Trophoblast cell (in vitro differentiated cells and primary cell): ENCODE data around the gene DNAH14.

ENCODE experiments used
- DNase-seq, 2 donors: peaks; one replicate each; pipeline ENCODE4 v3.0.0-alpha.2; 2016
- H2AFZ ChIP-seq: 2 replicates; pipeline ENCODE4 v1.6.1; 2013; ENCODE audit warnings: low read length, moderate library complexity, mild to moderate bottlenecking; ENCODE audit not compliant: insufficient read depth, poor library complexity
- H2AK5ac ChIP-seq: 2 replicates; pipeline ENCODE4 v1.6.1; 2013; ENCODE audit warnings: mild to moderate bottlenecking, low read length
- H2BK120ac ChIP-seq: 2 replicates; pipeline ENCODE4 v1.6.1; 2013; ENCODE audit warnings: low read length, mild to moderate bottlenecking, moderate library complexity; ENCODE audit not compliant: insufficient read depth, poor library complexity
- H2BK12ac ChIP-seq: 2 replicates; pipeline ENCODE4 v1.6.1; 2013; ENCODE audit warnings: mild to moderate bottlenecking, low read length, moderate library complexity
- H2BK5ac ChIP-seq: 2 replicates; pipeline ENCODE4 v1.6.1; 2013; ENCODE audit warnings: low read length, low read depth, moderate library complexity, mild to moderate bottlenecking; ENCODE audit not compliant: poor library complexity
- H3K14ac ChIP-seq: 2 replicates; pipeline ENCODE4 v1.6.1; 2013; ENCODE audit warnings: mild to moderate bottlenecking, low read length
- H3K18ac ChIP-seq: 2 replicates; pipeline ENCODE4 v1.6.1; 2013; ENCODE audit warnings: mild to moderate bottlenecking, low read length
- H3K23ac ChIP-seq: 2 replicates; pipeline ENCODE4 v1.6.1; 2013; ENCODE audit warnings: low read length
- H3K27ac ChIP-seq: 2 replicates; pipeline ENCODE4 v1.5.1; 2013; ENCODE audit warnings: low read depth, mild to moderate bottlenecking, inconsistent platforms, low read length, moderate library complexity
- H3K27me3 ChIP-seq: 2 replicates; pipeline ENCODE4 v1.6.1; 2013; ENCODE audit warnings: inconsistent platforms, mild to moderate bottlenecking, low read length, moderate library complexity; ENCODE audit not compliant: insufficient read depth
- H3K36me3 ChIP-seq, 2 experiments: 1 replicate in 1 of 2; 2 replicates in 1 of 2; pipeline ENCODE4 v1.6.1; 2013; ENCODE audit warnings: low read length in 2 of 2, mild to moderate bottlenecking in 2 of 2, moderate library complexity in 1 of 2; ENCODE audit not compliant: insufficient read depth in 2 of 2, control insufficient read depth in 1 of 2
- H3K4ac ChIP-seq: 2 replicates; pipeline ENCODE4 v1.6.1; 2013; ENCODE audit warnings: low read depth, mild to moderate bottlenecking, low read length, moderate library complexity
- H3K4me1 ChIP-seq, 2 experiments: 1 replicate in 1 of 2; 2 replicates in 1 of 2; pipeline ENCODE4 v1.6.1; 2013; ENCODE audit warnings: low read length in 2 of 2, mild to moderate bottlenecking in 2 of 2, moderate library complexity in 1 of 2; ENCODE audit not compliant: insufficient read depth in 2 of 2, control insufficient read depth in 1 of 2
- H3K4me2 ChIP-seq: 2 replicates; pipeline ENCODE4 v1.6.1; 2013; ENCODE audit warnings: inconsistent platforms, mild to moderate bottlenecking, low read length, moderate library complexity
- H3K4me3 ChIP-seq: 2 replicates; pipeline ENCODE4 v1.5.1; 2013; ENCODE audit warnings: mild to moderate bottlenecking, low read depth, low read length, inconsistent platforms
- H3K79me1 ChIP-seq: one replicate; pipeline ENCODE4 v1.6.1; 2013; ENCODE audit warnings: low read length
- H3K79me2 ChIP-seq: 2 replicates; pipeline ENCODE4 v1.6.1; 2013; ENCODE audit warnings: low read length, mild to moderate bottlenecking; ENCODE audit not compliant: control insufficient read depth, insufficient read depth, poor library complexity
- H3K9ac ChIP-seq: 2 replicates; pipeline ENCODE4 v1.6.1; 2013; ENCODE audit warnings: mild to moderate bottlenecking, low read length
- H3K9me3 ChIP-seq: 2 replicates; pipeline ENCODE4 v1.6.1; 2013; ENCODE audit warnings: low read depth, mild to moderate bottlenecking, control low read depth, inconsistent platforms, low read length; ENCODE audit not compliant: insufficient read depth
- H4K12ac ChIP-seq: 2 replicates; pipeline ENCODE4 v1.6.1; 2013; ENCODE audit warnings: low read depth, mild to moderate bottlenecking, low read length, moderate library complexity
- H4K8ac ChIP-seq: 2 replicates; pipeline ENCODE4 v1.6.1; 2013; ENCODE audit warnings: low read depth, mild to moderate bottlenecking, low read length, moderate library complexity
- H4K91ac ChIP-seq: one replicate; pipeline ENCODE4 v1.6.1; 2013; ENCODE audit warnings: low read depth, mild to moderate bottlenecking, low read length, moderate library complexity
- WGBS: extraction: QIAGEN DNeasy Blood & Tissue Kit; methylation state at CpG from one replicate; pipeline ENCODE4 v1.1.7; 2013; ENCODE audit warnings: missing lambda C conversion rate; ENCODE audit not compliant: insufficient read length, insufficient coverage; ENCODE audit errors: extremely low coverage; 5-methylcytosine and 5-hydroxymethylcytosine counted together

The DNAH14 gene

GRCh38 chr1:224894915-224895314, 34.6 kb upstream of the DNAH14 start:
- Histone ChIP-seq H3K23ac (no peak overlapping the region), H4K91ac (no peak overlapping the region), H2BK5ac (no peak overlapping the region), H3K14ac (no peak overlapping the region), H4K12ac (no peak overlapping the region), H3K9ac (no peak overlapping the region), H2BK12ac (no peak overlapping the region), H3K27me3 (no peaks in the 10 kb centered on the region), H3K4ac (no peak overlapping the region), H3K4me3 (no peak overlapping the region), H3K9me3 (no peaks in the 10 kb centered on the region), H3K79me1 (no peaks in the 10 kb centered on the region), H3K4me2 (no peak overlapping the region), H4K8ac (no peak overlapping the region), H3K27ac (no peak overlapping the region), H2BK120ac (no peak overlapping the region), H3K79me2 (no peaks in the 10 kb centered on the region), H2AK5ac (no peak overlapping the region), H3K4me1 (no peaks in the 10 kb centered on the region), H2AFZ (no peak overlapping the region), H3K18ac (no peak overlapping the region), H3K36me3 (no peaks in the 10 kb centered on the region)
- WGBS = no CpG with 5 or more reads among the region's 3 CpGs
- no peak for DNase-seq

DNA sequence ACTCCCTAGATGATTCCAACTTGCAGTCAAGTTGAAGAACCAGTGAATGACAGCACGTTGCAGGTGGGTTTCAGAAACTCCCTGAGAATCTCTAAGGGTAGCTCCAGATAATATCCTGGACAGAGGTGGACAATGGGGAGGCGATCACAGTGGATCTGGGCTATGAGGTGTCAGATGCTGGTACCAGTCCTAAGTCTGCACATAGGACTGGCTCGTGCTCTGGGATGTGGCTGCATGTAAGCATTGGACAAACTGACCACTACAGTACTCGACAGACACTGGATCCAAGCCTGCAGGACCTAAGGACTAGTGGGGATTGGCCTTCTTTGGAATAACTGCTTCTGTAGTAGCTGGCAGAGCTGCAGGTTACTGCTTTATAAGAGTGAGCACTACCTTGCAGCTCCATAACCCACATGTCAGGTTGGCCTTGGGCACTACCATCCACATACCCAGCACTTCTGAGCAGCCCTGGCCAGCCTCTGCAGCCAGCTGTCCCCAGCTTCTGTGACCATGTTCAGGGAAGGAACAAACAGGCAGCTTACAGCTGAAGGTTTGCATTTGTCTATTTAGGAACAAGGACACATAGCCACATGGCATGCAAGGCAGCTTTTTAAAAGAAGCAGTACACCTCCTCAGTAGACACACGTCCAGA, 33.2 kb upstream of the DNAH14 start:
- Histone ChIP-seq H2AK5ac (no peak overlapping the region), H3K9ac (no peak overlapping the region), H3K23ac (no peak overlapping the region), H2BK12ac (no peak overlapping the region), H3K4me3 (no peak overlapping the region), H4K12ac (no peak overlapping the region), H3K4me2 (no peak overlapping the region), H2AFZ (no peak overlapping the region), H3K27ac (no peak overlapping the region), H3K79me2 (no peaks in the 10 kb centered on the region), H3K36me3 (no peaks in the 10 kb centered on the region), H4K91ac (no peak overlapping the region), H2BK5ac (no peak overlapping the region), H3K4ac (no peak overlapping the region), H3K9me3 (no peaks in the 10 kb centered on the region), H3K79me1 (no peaks in the 10 kb centered on the region), H3K14ac (no peak overlapping the region), H3K18ac (no peak overlapping the region), H3K27me3 (no peaks in the 10 kb centered on the region), H2BK120ac (no peak overlapping the region), H3K4me1 (no peaks in the 10 kb centered on the region), H4K8ac (no peak overlapping the region)
- no peak for DNase-seq
- WGBS = no CpG with 5 or more reads among the region's 5 CpGs

- H3K9me3 ChIP-seq = no peaks in the 10 kb centered on the region
- no peak for DNase-seq
- no peak overlapping the region for H2BK12ac ChIP-seq
- no peak overlapping the region for H3K4me2 ChIP-seq
- WGBS = no CpG with 5 or more reads among the region's 1 CpG
- no peak overlapping the region for H3K18ac ChIP-seq
- no peak overlapping the region for H3K14ac ChIP-seq
- no peak overlapping the region for H3K4ac ChIP-seq
- H3K9ac ChIP-seq = no peak overlapping the region
- no peaks in the 10 kb centered on the region for H3K36me3 ChIP-seq
- H2AFZ ChIP-seq = no peak overlapping the region
- no peak overlapping the region for H4K8ac ChIP-seq
- no peak overlapping the region for H2AK5ac ChIP-seq
- no peaks in the 10 kb centered on the region for H3K27me3 ChIP-seq
- no peak overlapping the region for H3K4me3 ChIP-seq
- H3K79me2 ChIP-seq = no peaks in the 10 kb centered on the region
- no peaks in the 10 kb centered on the region for H3K79me1 ChIP-seq
- no peak overlapping the region for H4K91ac ChIP-seq
- no peak overlapping the region for H3K23ac ChIP-seq
- no peaks in the 10 kb centered on the region for H3K4me1 ChIP-seq
- no peak overlapping the region for H3K27ac ChIP-seq
- no peak overlapping the region for H2BK120ac ChIP-seq
- H2BK5ac ChIP-seq = no peak overlapping the region
- H4K12ac ChIP-seq = no peak overlapping the region
Observed at GRCh38 chr1:224897529-224898327, 31.7 kb upstream of the DNAH14 start.

DNA sequence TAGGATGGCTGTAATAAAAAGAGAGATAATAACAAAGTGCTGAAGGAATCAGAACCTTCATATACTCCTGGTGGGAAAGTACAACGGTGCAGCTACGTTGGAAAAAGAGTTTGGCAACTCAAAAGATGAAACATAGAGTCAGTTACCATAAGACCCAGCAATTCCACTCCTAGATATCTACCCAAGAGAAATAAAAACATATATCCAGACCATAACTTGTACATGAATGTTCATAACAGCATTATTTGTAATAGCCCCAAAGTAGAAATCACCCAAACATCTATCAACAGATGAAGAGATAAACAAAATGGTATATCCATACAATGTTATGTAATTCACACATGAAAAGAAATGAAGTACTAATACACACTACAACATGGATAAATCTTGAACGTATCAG, 30.5 kb upstream of the DNAH14 start:
- Histone ChIP-seq H3K4me2 (no peak overlapping the region), H2BK120ac (no peak overlapping the region), H2AFZ (no peak overlapping the region)

More for the DNA sequence above, 30.5 kb upstream of the DNAH14 start:
- no peak overlapping the region for H3K4me3 ChIP-seq
- no peak overlapping the region for H4K8ac ChIP-seq
- no peak overlapping the region for H3K4ac ChIP-seq
- H3K23ac ChIP-seq = no peak overlapping the region
- H3K9ac ChIP-seq = no peak overlapping the region
- H3K36me3 ChIP-seq = no peaks in the 10 kb centered on the region
- H3K4me1 ChIP-seq = no peaks in the 10 kb centered on the region
- H2BK5ac ChIP-seq = no peak overlapping the region
- no peak overlapping the region for H2AK5ac ChIP-seq
- no peak for DNase-seq
- H3K79me1 ChIP-seq = no peaks in the 10 kb centered on the region
- WGBS = no CpG with 5 or more reads among the region's 3 CpGs
- no peaks in the 10 kb centered on the region for H3K79me2 ChIP-seq
- no peaks in the 10 kb centered on the region for H3K27me3 ChIP-seq
- H3K27ac ChIP-seq = no peak overlapping the region
- no peak overlapping the region for H3K14ac ChIP-seq
- no peaks in the 10 kb centered on the region for H3K9me3 ChIP-seq
- H4K12ac ChIP-seq = no peak overlapping the region
- no peak overlapping the region for H4K91ac ChIP-seq
- H2BK12ac ChIP-seq = no peak overlapping the region
- H3K18ac ChIP-seq = no peak overlapping the region
